Stromal cell of bone marrow (primary cell): ENCODE results near the gene MRPL43.

ENCODE experiments used
- DNase-seq: peaks from one replicate; pipeline ENCODE4 v3.0.0-alpha.2; 2012; ENCODE audit warnings: low read depth

MRPL43 gene

GRCh38 chr10:101019440-101019703, 32.1 kb upstream of the MRPL43 start:
- DNase-seq = no peak

GRCh38 chr10:101018600-101019439, 31.5 kb upstream of the MRPL43 start:
- DNase-seq = peak; percentile 61

DNA sequence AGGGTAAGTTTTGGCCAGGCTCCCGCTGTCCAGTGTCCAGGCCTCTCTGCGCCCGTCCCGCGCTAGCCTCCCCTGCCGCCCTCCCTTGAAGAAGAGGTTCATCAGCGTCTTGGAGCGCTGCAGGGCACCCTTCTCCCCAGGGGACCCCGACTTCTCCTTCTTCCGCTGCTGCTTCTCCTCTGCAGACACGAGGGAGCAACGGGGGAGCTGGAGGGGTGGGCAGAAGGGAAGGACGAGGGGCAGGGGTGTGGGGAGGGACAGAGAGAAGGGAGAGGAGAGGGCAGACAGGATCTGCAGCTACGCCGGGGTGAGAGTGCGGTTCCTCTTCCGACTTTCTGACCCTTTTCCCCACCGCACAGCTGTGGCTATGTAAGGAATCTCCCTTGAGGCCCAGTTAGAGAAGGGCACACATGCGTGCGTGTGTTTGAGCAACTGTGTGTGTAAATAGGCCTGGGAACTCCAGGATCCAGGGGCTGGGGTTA, 30.9 kb upstream of the MRPL43 start:
- no peak for DNase-seq

DNA sequence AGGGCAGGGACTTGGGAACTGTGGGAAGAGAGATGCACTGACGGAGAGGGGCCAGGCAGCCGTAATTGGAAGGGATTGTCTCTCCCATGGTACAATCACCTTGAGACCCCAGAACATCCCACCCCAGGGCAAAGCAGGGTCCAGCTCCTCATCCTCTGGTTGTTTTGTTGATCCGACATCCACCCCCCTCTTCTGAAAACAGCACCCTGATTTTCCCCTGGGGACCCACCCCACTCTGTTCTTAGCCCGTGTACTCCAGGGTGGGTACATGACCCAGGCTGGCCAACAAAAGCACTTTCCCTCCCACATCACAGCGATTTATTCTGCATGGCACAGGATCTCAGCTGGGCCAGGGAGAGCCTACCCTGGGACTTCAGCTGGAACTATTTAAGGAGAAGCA, 29.5 kb upstream of the MRPL43 start:
- DNase-seq = no peak

- DNase-seq = no peak
Observed at GRCh38 chr10:101015582-101015973, 28.3 kb upstream of the MRPL43 start.

GRCh38 chr10:101014966-101015581, 27.8 kb upstream of the MRPL43 start:
- peak; percentile 91 for DNase-seq

- DNase-seq = peak; percentile 38
Observed at GRCh38 chr10:101014230-101014884, 27.1 kb upstream of the MRPL43 start.

- DNase-seq = no peak
Observed at GRCh38 chr10:101013365-101013825, 26.1 kb upstream of the MRPL43 start.

DNA sequence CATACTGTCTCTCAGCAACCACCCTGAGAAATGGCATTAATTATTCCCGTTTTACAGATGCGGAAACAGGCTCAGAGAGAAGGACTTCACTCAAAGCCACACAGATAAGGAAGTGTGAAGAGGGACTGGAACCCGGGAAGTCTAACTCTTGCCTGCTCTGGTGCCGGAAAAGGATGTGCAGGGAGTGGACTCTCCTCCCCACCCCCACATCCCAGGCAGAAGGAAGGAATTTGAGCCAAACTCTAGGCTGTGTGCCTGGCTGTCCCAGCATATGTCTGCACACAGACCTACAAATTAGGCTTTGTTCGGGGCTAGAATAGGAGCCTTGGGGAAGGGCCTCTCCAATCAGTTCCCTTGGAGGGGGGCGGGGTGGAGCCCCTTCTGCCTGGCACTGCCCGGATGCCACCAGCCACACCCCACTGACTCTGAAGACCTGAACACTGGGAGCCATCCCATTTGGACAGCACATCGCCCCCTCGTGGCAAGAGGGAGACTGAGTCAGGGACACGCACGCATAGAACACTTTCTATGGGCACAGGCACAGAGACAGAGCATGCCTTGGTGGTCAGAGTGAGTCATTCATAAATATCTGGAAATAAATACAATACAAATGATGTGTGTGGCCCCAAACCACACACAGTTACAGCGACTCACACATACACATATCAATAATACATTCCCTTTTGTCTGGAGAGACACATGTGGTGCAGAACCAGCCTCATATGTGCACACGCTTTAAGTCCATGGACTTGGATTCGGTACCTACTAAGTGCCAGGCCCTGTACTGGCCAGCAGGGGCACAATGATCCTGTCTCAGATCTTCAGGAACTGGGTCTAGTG, 25.4 kb upstream of the MRPL43 start:
- peak; percentile 90 for DNase-seq

GRCh38 chr10:101011517-101012423, 24.5 kb upstream of the MRPL43 start:
- no peak for DNase-seq

DNA sequence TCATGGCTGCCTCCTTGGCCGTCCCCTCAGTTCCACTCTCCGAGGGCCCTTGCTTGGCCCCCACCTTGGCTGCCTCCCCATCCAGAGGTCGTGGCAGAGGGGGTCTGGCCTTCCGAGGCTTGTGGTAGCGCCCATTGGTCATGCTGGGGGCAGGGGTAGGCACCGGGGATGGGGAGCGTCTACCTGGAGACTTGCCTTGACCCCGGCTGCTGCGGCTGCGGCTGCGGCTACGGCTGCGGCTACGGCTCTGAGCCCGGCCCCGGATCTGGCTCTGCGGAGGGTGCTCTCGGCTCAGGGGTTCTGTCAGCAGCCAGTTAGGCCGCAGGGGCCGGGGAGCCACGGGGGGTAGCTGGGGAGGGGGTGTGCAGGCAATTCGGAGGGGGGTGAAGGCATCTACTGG, 23.0 kb upstream of the MRPL43 start:
- no peak for DNase-seq

DNA sequence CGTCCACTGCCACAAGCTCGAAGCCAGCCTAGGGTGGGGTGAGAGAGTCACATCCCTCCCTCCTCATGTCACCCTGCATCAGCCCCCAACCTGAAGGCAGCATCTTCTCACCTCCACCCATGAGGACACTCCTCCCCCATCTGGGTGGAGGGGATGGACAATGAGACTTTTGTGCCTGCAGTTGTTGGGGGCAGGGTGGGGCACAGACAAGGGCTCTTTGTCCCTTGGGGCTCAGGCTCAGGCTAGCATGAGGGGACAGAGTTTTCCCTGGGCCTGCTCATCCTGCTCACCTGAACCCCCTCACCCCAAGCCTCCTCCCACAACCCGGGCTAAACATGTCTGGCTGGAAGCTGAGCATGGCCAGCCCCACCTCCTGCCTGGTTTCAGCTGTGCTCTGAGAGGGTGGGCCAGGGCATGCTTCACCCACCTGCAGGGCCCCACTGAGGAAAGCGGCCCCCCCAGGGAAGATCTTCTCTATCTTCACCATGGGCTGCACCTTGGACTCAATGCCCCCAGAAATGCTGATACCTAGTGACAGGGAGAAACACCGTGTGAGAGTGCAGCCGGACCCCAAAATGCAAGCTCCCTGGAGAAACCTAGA, 21.6 kb upstream of the MRPL43 start:
- no peak for DNase-seq

- no peak for DNase-seq
Observed at GRCh38 chr10:101007915-101008822, 20.9 kb upstream of the MRPL43 start.

GRCh38 chr10:101007099-101007711, 19.9 kb upstream of the MRPL43 start:
- no peak for DNase-seq

- no peak for DNase-seq
Observed at GRCh38 chr10:101006593-101007098, 19.3 kb upstream of the MRPL43 start.

DNA sequence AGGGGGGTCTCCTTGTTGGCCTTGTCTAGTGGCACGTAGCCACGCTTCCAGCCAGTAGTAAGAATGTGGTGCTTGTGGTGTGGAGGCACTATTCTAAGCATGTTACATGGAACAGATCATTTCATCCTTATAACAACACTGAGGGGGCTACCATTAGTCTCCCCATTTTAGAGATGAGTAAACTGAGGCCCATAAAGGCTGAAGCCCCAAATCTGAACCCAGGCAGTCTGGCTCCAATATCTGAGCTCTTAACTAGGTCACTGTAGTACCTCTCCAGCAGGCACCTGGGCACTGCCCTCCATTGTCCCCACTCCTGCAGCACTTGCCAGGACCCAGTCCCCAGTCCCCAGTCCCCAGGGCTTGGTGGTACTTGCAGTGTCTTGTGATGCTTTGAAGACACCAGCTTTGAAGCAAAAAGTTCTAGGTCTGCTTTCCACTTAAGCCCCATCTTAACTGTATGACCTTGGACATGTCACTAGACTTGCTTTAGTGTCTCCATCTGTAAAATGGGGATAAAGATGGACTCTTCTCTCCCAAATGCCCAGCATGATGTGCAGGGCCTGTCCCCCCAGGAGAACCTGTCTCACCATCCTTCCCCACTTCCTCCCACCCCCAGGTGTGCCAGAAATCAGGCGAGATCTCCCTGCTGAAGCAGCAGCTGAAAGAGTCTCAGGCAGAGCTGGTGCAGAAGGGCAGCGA, 18.7 kb upstream of the MRPL43 start:
- no peak for DNase-seq

GRCh38 chr10:101005361-101005760, 18.1 kb upstream of the MRPL43 start:
- DNase-seq = no peak

- no peak for DNase-seq
Observed at GRCh38 chr10:101003639-101004206, 16.4 kb upstream of the MRPL43 start.
